Measurements from ENCODE around the gene OR10H1.

- no peak for TF ChIP-seq EZH2phosphoT487 (IDR thresholded peaks at IDR 0.05; ENCODE audit: borderline replicate concordance, low read length)
- no peak for TF ChIP-seq CTCF (IDR thresholded peaks at IDR 0.05; ENCODE audit: low read depth, low read length, poor library complexity, severe bottlenecking)
Observed at GRCh38 chr19:15815306-15815705, at the start of gene OR10H1.
